Neural cell (in vitro differentiated cells): Measurements from ENCODE around the gene SPATA6L. TPM values are rescaled to one million over a fixed set of nuclear protein-coding genes. Genes with fewer than 3 reads are reported as not detected.

Experiments used
- H2AFZ ChIP-seq: fragments of 200-600, 300-800 bp; sonication (generic), shearing (Covaris generic); 2 replicates; pipeline ENCODE4 v1.6.0; 2014; ENCODE audit warnings: low read depth, mild to moderate bottlenecking, antibody characterized with exemption, low read length, moderate library complexity
- H3F3A ChIP-seq: fragments of 200-600 bp; shearing (Covaris generic); 2 replicates; pipeline ENCODE4 v1.6.1; 2016; ENCODE audit warnings: mild to moderate bottlenecking, moderate library complexity, mixed read lengths, antibody characterized with exemption, low read length; ENCODE audit not compliant: insufficient read depth, poor library complexity, severe bottlenecking
- H3K27ac ChIP-seq: fragments of 200-600, 300-800 bp; sonication (generic), shearing (Covaris generic); 2 replicates; pipeline ENCODE4 v1.5.1; 2014; ENCODE audit warnings: mild to moderate bottlenecking, low read length, moderate library complexity
- H3K27me3 ChIP-seq: fragments of 300-800, 200-600 bp; sonication (generic), shearing (Covaris generic); 2 replicates; pipeline ENCODE4 v1.6.0; 2014; ENCODE audit warnings: mild to moderate bottlenecking, low read depth, low read length, moderate library complexity; ENCODE audit not compliant: insufficient read depth
- H3K36me3 ChIP-seq: fragments of 300-800, 200-600 bp; sonication (generic), shearing (Covaris generic); 2 replicates; pipeline ENCODE4 v1.5.1; 2014; ENCODE audit warnings: mild to moderate bottlenecking, antibody characterized with exemption, low read length, moderate library complexity; ENCODE audit not compliant: insufficient read depth
- H3K4me2 ChIP-seq: fragments of 300-800, 200-600 bp; sonication (generic), shearing (Covaris generic); 2 replicates; pipeline ENCODE4 v1.6.0; 2014; ENCODE audit warnings: mild to moderate bottlenecking, low read length
- H3K4me3 ChIP-seq: fragments of 300-800, 200-600 bp; sonication (generic), shearing (Covaris generic); 2 replicates; pipeline ENCODE4 v1.5.1; 2014; ENCODE audit warnings: mild to moderate bottlenecking, low read length, moderate library complexity
- H3K79me2 ChIP-seq: fragments of 200-600 bp; shearing (Covaris generic); replicated peaks from 2 replicates; pipeline ENCODE4 v1.6.0; 2014; ENCODE audit warnings: mild to moderate bottlenecking, low read length, moderate library complexity; ENCODE audit not compliant: insufficient read depth
- H3K9ac ChIP-seq: fragments of 300-800, 200-600 bp; sonication (generic), shearing (Covaris generic); 2 replicates; pipeline ENCODE4 v1.6.1; 2016; ENCODE audit warnings: mild to moderate bottlenecking, low read length, mixed read lengths
- H3K9me2 ChIP-seq: fragments of 200-600 bp; shearing (Covaris generic); 2 replicates; pipeline ENCODE4 v1.6.1; 2016; ENCODE audit warnings: mild to moderate bottlenecking, low read length, mixed read lengths; ENCODE audit not compliant: insufficient read depth
- H3K9me3 ChIP-seq: fragments of 200-600, 300-800 bp; sonication (generic), shearing (Covaris generic); 2 replicates; pipeline ENCODE4 v1.6.1; 2016; ENCODE audit warnings: mild to moderate bottlenecking, mixed run types, low read length, moderate library complexity, mixed read lengths
- H4K20me1 ChIP-seq: fragments of 200-600 bp; shearing (Covaris generic); 2 replicates; pipeline ENCODE4 v1.6.1; 2016; ENCODE audit warnings: mild to moderate bottlenecking, mixed run types; ENCODE audit not compliant: insufficient read depth
- EP300 ChIP-seq: fragments of 450-650 bp; conservative IDR thresholded peaks from 2 replicates; pipeline ENCODE4 v1.6.1; 2014; ENCODE audit warnings: antibody characterized with exemption, mild to moderate bottlenecking, moderate library complexity; ENCODE audit not compliant: poor library complexity, severe bottlenecking
- EZH2 ChIP-seq: fragments of 200-600, 300-800 bp; shearing (Covaris generic), sonication (generic); IDR thresholded peaks from 2 replicates; pipeline ENCODE4 v1.6.1; 2014; ENCODE audit warnings: antibody characterized with exemption, low read length, borderline replicate concordance, mild to moderate bottlenecking; ENCODE audit not compliant: insufficient read depth, poor library complexity, severe bottlenecking
- MXI1 ChIP-seq: fragments of 450-650 bp; conservative IDR thresholded peaks from 2 replicates; pipeline ENCODE4 v1.6.1; 2014; ENCODE audit warnings: antibody characterized with exemption, mild to moderate bottlenecking; ENCODE audit not compliant: poor library complexity, severe bottlenecking
- POLR2AphosphoS5 ChIP-seq: IDR thresholded peaks from 2 replicates; pipeline ENCODE4 v1.6.1; 2012
- RAD21 ChIP-seq: fragments of 450-650 bp; conservative IDR thresholded peaks from 2 replicates; pipeline ENCODE4 v1.6.1; 2014; ENCODE audit warnings: antibody characterized with exemption, mild to moderate bottlenecking, moderate library complexity
- SMC3 ChIP-seq: fragments of 450-650 bp; conservative IDR thresholded peaks from 2 replicates; pipeline ENCODE4 v1.6.1; 2014; ENCODE audit warnings: antibody characterized with exemption, mild to moderate bottlenecking, moderate library complexity; ENCODE audit not compliant: poor library complexity
- TAF1 ChIP-seq: IDR thresholded peaks from 2 replicates; pipeline ENCODE4 v1.6.1; 2012; ENCODE audit warnings: low read depth
- polyA plus RNA-seq: library from polyadenylated mRNA; depleted of rRNA; stranded (reverse); fragments of >200 nt; gene quantifications from 2 replicates; pipeline ENCODE4 v1.2.3, GENCODE V29; 2014
- TF ChIP-seq, protein P1 (sequence below): fragments of 450-650 bp; IDR thresholded peaks from 2 replicates; pipeline ENCODE4 v1.5.1; 2014; ENCODE audit warnings: antibody characterized with exemption, mild to moderate bottlenecking, moderate library complexity; ENCODE audit not compliant: poor library complexity, severe bottlenecking
- TF ChIP-seq, protein P2 (sequence below): IDR thresholded peaks from 2 replicates; pipeline ENCODE4 v1.6.1; 2012; ENCODE audit warnings: borderline replicate concordance

The SPATA6L gene
- polyA plus RNA-seq, 1 donor from 2014 or later = 0.89 TPM

DNA sequence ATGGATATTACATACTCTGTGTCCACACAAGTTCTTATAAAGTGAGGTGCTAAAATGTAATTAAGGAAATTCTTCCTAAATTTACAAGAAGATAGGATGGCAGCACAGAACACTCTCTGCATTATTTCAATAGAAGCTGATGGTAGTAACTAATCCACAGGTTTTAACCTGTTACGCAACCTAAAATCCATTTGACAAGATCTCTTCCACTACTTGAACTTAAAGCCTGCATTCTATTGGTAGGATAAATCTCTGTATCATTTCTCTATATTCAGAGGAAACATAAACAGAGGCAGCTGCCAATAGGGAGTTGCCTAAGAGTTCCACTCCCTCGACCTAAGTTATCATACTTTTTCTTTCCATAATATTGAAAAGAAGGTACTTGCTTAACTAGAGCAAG, 34.7 kb upstream of the SPATA6L start:
- Histone ChIP-seq H4K20me1 (no peaks in the 10 kb centered on the region), H3K4me3 (no peak overlapping the region), H3K27ac (no peak overlapping the region), H3F3A (no peaks in the 10 kb centered on the region), H3K36me3 (peaks cover 18% of the 10 kb centered on the region), H3K9me3 (no peaks in the 10 kb centered on the region), H2AFZ (no peak overlapping the region), H3K4me2 (no peak overlapping the region), H3K27me3 (no peaks in the 10 kb centered on the region), H3K79me2 (no peaks in the 10 kb centered on the region), H3K9me2 (no peaks in the 10 kb centered on the region), H3K9ac (no peak overlapping the region)
- TF ChIP-seq EP300 (no peak), TAF1 (no peak), EZH2 (no peak), MXI1 (no peak)
- TF ChIP-seq, protein P1, sequence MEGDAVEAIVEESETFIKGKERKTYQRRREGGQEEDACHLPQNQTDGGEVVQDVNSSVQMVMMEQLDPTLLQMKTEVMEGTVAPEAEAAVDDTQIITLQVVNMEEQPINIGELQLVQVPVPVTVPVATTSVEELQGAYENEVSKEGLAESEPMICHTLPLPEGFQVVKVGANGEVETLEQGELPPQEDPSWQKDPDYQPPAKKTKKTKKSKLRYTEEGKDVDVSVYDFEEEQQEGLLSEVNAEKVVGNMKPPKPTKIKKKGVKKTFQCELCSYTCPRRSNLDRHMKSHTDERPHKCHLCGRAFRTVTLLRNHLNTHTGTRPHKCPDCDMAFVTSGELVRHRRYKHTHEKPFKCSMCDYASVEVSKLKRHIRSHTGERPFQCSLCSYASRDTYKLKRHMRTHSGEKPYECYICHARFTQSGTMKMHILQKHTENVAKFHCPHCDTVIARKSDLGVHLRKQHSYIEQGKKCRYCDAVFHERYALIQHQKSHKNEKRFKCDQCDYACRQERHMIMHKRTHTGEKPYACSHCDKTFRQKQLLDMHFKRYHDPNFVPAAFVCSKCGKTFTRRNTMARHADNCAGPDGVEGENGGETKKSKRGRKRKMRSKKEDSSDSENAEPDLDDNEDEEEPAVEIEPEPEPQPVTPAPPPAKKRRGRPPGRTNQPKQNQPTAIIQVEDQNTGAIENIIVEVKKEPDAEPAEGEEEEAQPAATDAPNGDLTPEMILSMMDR = no peak

DNA sequence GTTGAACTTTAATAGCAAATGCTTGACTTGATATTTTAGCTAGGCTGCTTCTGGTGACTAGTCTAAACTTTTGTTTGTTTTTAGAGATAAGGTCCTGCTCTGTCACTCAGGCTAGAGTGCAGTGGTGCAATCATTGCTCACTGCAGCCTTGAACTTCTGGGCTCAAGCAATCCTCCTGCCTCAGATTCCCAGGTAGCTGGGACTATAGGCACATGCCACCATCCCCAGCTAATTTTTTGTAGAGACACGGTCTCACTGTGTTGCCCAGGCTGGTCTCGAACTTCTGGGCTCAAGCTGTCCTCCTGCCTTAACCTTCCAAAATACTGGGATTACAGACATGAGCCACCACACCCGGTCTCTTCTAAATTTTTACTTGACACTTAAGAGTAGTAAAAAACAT, 33.8 kb upstream of the SPATA6L start:
- no peak for TF ChIP-seq TAF1
- TF ChIP-seq, protein P1 = no peak
- TF ChIP-seq, protein P2, sequence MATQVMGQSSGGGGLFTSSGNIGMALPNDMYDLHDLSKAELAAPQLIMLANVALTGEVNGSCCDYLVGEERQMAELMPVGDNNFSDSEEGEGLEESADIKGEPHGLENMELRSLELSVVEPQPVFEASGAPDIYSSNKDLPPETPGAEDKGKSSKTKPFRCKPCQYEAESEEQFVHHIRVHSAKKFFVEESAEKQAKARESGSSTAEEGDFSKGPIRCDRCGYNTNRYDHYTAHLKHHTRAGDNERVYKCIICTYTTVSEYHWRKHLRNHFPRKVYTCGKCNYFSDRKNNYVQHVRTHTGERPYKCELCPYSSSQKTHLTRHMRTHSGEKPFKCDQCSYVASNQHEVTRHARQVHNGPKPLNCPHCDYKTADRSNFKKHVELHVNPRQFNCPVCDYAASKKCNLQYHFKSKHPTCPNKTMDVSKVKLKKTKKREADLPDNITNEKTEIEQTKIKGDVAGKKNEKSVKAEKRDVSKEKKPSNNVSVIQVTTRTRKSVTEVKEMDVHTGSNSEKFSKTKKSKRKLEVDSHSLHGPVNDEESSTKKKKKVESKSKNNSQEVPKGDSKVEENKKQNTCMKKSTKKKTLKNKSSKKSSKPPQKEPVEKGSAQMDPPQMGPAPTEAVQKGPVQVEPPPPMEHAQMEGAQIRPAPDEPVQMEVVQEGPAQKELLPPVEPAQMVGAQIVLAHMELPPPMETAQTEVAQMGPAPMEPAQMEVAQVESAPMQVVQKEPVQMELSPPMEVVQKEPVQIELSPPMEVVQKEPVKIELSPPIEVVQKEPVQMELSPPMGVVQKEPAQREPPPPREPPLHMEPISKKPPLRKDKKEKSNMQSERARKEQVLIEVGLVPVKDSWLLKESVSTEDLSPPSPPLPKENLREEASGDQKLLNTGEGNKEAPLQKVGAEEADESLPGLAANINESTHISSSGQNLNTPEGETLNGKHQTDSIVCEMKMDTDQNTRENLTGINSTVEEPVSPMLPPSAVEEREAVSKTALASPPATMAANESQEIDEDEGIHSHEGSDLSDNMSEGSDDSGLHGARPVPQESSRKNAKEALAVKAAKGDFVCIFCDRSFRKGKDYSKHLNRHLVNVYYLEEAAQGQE = no peak
- TF ChIP-seq POLR2AphosphoS5 = no peak
- no peak for TF ChIP-seq EZH2
- no peak for TF ChIP-seq MXI1
- TF ChIP-seq RAD21 = no peak
- no peak for TF ChIP-seq EP300
- TF ChIP-seq SMC3 = no peak
- no peak overlapping the region for H2AFZ ChIP-seq
- H3K27me3 ChIP-seq = no peaks in the 10 kb centered on the region
- no peak overlapping the region for H3K4me2 ChIP-seq
- no peaks in the 10 kb centered on the region for H3F3A ChIP-seq
- H3K27ac ChIP-seq = no peak overlapping the region
- H4K20me1 ChIP-seq = no peaks in the 10 kb centered on the region
- H3K9ac ChIP-seq = no peak overlapping the region
- H3K4me3 ChIP-seq = no peak overlapping the region
- no peaks in the 10 kb centered on the region for H3K79me2 ChIP-seq
- no peaks in the 10 kb centered on the region for H3K9me2 ChIP-seq
- H3K9me3 ChIP-seq = no peaks in the 10 kb centered on the region
- peaks cover 10% of the 10 kb centered on the region for H3K36me3 ChIP-seq
